ENCODE measurements around the gene APOBEC3G. TPM values are rescaled to one million over a fixed set of nuclear protein-coding genes. Genes with fewer than 3 reads are reported as not detected.

Gene APOBEC3G
- total RNA-seq, 3 donors from 2014 or later = 7.2 to 14.1 (median 13.3) TPM

DNA sequence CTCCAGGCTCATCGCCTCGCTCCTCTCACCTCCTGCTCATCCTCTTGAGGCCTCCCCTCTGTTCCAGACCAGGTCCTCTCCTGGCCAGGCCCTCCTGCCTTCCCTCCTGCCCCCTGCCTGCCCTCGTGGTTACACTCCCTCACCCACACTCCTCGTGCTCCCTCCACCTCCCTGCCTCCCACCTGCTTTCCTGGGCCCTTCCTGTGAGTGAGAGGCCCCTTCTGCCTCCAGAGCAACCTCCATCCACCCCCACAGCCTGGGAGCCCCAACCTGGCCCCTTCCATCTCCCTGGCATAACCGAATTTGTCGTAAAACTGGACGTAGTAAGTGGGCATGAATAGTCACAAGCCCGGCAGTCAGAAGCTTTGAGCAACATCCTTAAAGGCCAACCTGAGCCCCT is 4.5 kb downstream of the APOBEC3G start:
- intact Hi-C loops (cut with DNase I; ENCODE audit: low total_unique reads) = loop anchor here (10.0 kb wide), 1 partner anchor 1947 kb away; no protein-coding TSS in a partner anchor
- Histone ChIP-seq H3K4me1 (no peaks in the 10 kb centered on the region), H3K9me3 (no peaks in the 10 kb centered on the region), H3K4me3 (no peak overlapping the region), H3K36me3 (no peaks in the 10 kb centered on the region), H3K27me3 (no peaks in the 10 kb centered on the region), H3K27ac (no peak overlapping the region)
- TF ChIP-seq POLR2A (IDR thresholded peaks at IDR 0.05) (no peak), CTCF (IDR thresholded peaks at IDR 0.05) (no peak), POLR2AphosphoS5 (IDR thresholded peaks at IDR 0.05) (no peak)
- no peak for DNase-seq (ENCODE audit: low spot score in 2 of 2)

DNA sequence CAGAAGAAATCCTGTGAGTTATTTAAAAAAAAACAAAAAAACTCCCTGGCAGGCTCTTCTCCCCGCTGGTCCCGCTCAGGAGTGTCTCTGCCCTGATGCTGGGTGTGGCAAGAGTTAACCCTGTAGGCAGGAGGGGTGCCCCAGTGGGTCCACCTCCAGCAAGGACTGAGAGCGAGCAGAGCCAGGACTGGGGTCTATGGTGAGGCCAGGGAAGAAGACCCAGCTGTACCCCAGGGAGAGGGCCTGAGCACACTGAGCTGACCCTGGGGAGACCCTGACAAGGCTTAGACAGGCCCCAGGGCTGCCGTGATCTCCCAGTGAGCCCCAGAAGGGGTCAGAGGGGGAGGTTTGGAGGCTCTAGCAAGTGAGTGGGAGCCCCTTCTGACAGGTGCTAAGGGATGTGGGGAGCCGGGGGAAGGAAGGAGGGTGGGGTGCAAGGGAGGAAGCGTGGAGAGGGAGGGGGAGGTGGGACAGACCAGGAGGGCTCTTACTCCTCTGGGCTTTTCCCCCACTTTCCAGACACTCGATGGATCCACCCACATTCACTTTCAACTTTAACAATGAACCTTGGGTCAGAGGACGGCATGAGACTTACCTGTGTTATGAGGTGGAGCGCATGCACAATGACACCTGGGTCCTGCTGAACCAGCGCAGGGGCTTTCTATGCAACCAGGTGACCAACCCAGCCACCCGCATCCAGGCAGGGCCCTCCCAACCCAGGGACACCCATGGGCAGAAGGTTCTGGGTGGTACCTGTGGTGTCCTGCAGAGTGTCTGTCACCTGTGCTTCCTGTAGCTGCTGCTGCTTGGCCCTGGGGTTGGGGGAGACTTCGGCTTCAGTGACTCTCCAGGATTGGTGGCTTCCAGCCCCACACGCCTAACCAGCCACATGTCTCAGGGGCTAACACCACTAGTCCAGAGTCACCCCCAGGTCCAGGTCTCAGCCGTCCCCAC is 6.4 kb downstream of the APOBEC3G start:
- intact Hi-C loops (cut with DNase I; ENCODE audit: low total_unique reads) = loop anchor here (10.0 kb wide), 1 partner anchor 1949 kb away; no protein-coding TSS in a partner anchor
- Histone ChIP-seq H3K27ac (no peak overlapping the region), H3K4me3 (no peak overlapping the region), H3K9me3 (no peaks in the 10 kb centered on the region), H3K27me3 (no peaks in the 10 kb centered on the region), H3K4me1 (no peaks in the 10 kb centered on the region), H3K36me3 (no peaks in the 10 kb centered on the region)
- TF ChIP-seq POLR2A (IDR thresholded peaks at IDR 0.05) (no peak), POLR2AphosphoS5 (IDR thresholded peaks at IDR 0.05) (no peak), CTCF (IDR thresholded peaks at IDR 0.05) (no peak)
- DNase-seq (ENCODE audit: low spot score in 2 of 2) = no peak

DNA sequence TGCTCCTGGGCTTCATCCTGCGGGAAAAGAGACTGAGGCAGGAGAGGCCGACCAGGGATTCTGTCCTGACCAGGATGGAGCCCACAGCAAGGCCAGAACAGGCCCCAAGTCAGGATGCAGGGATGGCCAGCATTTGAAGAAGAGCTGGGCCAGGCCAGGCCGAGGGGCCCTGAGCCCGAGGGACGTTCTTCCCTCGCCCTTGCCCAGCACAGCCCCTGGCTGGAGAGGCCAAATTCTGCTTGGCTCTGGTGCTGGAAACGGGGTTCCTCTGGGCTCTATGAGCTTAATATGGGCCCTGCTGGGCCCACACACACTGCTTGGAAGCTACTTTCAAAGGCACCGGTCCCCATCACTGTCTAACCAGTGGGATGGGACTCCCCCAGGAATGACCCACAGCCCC is 7.6 kb downstream of the APOBEC3G start:
- H3K4me3 ChIP-seq = no peak overlapping the region
- intact Hi-C loops (cut with DNase I; ENCODE audit: low total_unique reads) = loop anchor here (10.0 kb wide), 1 partner anchor 1950 kb away; no protein-coding TSS in a partner anchor
- no peak for TF ChIP-seq POLR2AphosphoS5 (IDR thresholded peaks at IDR 0.05)
- TF ChIP-seq CTCF (IDR thresholded peaks at IDR 0.05) = no peak
- TF ChIP-seq POLR2A (IDR thresholded peaks at IDR 0.05) = no peak
- no peaks in the 10 kb centered on the region for H3K4me1 ChIP-seq
- DNase-seq (ENCODE audit: low spot score in 2 of 2) = no peak
- no peaks in the 10 kb centered on the region for H3K9me3 ChIP-seq
- H3K36me3 ChIP-seq = no peaks in the 10 kb centered on the region
- no peak overlapping the region for H3K27ac ChIP-seq
- no peaks in the 10 kb centered on the region for H3K27me3 ChIP-seq

GRCh38 chr22:39087098-39087497 is 10.0 kb downstream of the APOBEC3G start:
- no peak for DNase-seq (ENCODE audit: low spot score in 2 of 2)
- H3K27me3 ChIP-seq = no peaks in the 10 kb centered on the region
- intact Hi-C loops (cut with DNase I; ENCODE audit: low total_unique reads) = loop anchor here (10.0 kb wide), 1 partner anchor 1952 kb away; no protein-coding TSS in a partner anchor
- no peaks in the 10 kb centered on the region for H3K36me3 ChIP-seq
- TF ChIP-seq POLR2A (IDR thresholded peaks at IDR 0.05) (no peak), CTCF (IDR thresholded peaks at IDR 0.05) (no peak), POLR2AphosphoS5 (IDR thresholded peaks at IDR 0.05) (no peak)
- no peak overlapping the region for H3K4me3 ChIP-seq
- no peak overlapping the region for H3K27ac ChIP-seq
- no peaks in the 10 kb centered on the region for H3K4me1 ChIP-seq
- no peaks in the 10 kb centered on the region for H3K9me3 ChIP-seq

Measured in breast epithelium (tissue), 4 donors.